H1 (cell line): ENCODE data around the gene C1QL2. TPM values are rescaled to one million over a fixed set of nuclear protein-coding genes. Genes with fewer than 3 reads are reported as not detected.

Experiments used
- CTCF ChIA-PET: fragments of 300-600 bp; sonication (Branson Sonifier 250); formaldehyde crosslinking; loops from one replicate; lab custom pipeline; 2021; ENCODE audit not compliant: partially characterized antibody; lab: Charles Lee
- POLR2A ChIA-PET: fragments of 300-600 bp; sonication (Branson Sonifier 250); formaldehyde crosslinking; loops from one replicate; lab custom pipeline; 2021; ENCODE audit warnings: inconsistent platforms; ENCODE audit not compliant: partially characterized antibody; lab: Charles Lee
- DNase-seq, 2 experiments: peaks; one replicate each; pipeline versions ENCODE4 v3.0.0 to v3.0.0-alpha.2; 2010 to 2022; ENCODE audit warnings: low spot score in 2 of 2, low read depth in 1 of 2, mixed read lengths in 1 of 2
- FAIRE-seq: peaks from 2 replicates; lab custom pipeline; 2011; peaks lifted over from hg19 to GRCh38; lab: Jason Lieb, UNC
- H2AFZ ChIP-seq: 2 replicates; pipeline ENCODE4 v1.8.1; 2012; ENCODE audit warnings: low read length, inconsistent platforms
- H2AK5ac ChIP-seq: 2 replicates; pipeline ENCODE4 v1.6.1; 2013; ENCODE audit warnings: low read depth, low read length
- H2BK120ac ChIP-seq: replicated peaks from 2 replicates; pipeline ENCODE3; 2013; ENCODE audit warnings: low read depth, low read length, inconsistent platforms
- H2BK12ac ChIP-seq: 2 replicates; pipeline ENCODE4 v1.6.1; 2013; ENCODE audit warnings: low read depth, low read length
- H2BK15ac ChIP-seq: 2 replicates; pipeline ENCODE4 v1.6.1; 2013; ENCODE audit warnings: low read length
- H2BK20ac ChIP-seq: 2 replicates; pipeline ENCODE4 v1.6.1; 2013; ENCODE audit warnings: low read length
- H2BK5ac ChIP-seq: 2 replicates; pipeline ENCODE4 v1.6.1; 2013; ENCODE audit warnings: low read depth, low read length
- H3K14ac ChIP-seq: 2 replicates; pipeline ENCODE4 v1.6.1; 2013; ENCODE audit warnings: inconsistent platforms; ENCODE audit not compliant: insufficient read length
- H3K18ac ChIP-seq: 2 replicates; pipeline ENCODE4 v1.6.1; 2013; ENCODE audit warnings: low read length; ENCODE audit errors: extremely low read depth
- H3K23ac ChIP-seq: 2 replicates; pipeline ENCODE4 v1.6.1; 2013; ENCODE audit warnings: inconsistent platforms; ENCODE audit not compliant: insufficient read length
- H3K23me2 ChIP-seq: 2 replicates; pipeline ENCODE4 v1.6.1; 2013; ENCODE audit warnings: low read depth, low read length
- H3K27ac ChIP-seq: 2 replicates; pipeline ENCODE4 v1.6.1; 2011; ENCODE audit warnings: low read depth, low read length, inconsistent platforms
- H3K27me3 ChIP-seq, 4 experiments: replicated peaks in 1 of 4; 1 replicate in 1 of 4; 2 replicates in 3 of 4; pipeline versions ENCODE4 v1.6.1 to v1.8.1; 2011 to 2013; ENCODE audit warnings: low read length in 3 of 4, mild to moderate bottlenecking in 3 of 4, inconsistent platforms in 2 of 4, mixed read lengths in 2 of 4, moderate library complexity in 1 of 4; ENCODE audit not compliant: control insufficient read depth in 3 of 4, insufficient read depth in 3 of 4; ENCODE audit errors: extremely low read depth in 1 of 4
- H3K36me3 ChIP-seq, 4 experiments: 2 replicates each; pipeline versions ENCODE4 v1.6.1 to v1.8.1; 2011 to 2013; ENCODE audit warnings: mild to moderate bottlenecking in 4 of 4, low read length in 3 of 4, moderate library complexity in 2 of 4, control low read depth in 1 of 4, inconsistent platforms in 1 of 4; ENCODE audit not compliant: insufficient read depth in 4 of 4, control insufficient read depth in 2 of 4
- H3K4ac ChIP-seq: replicated peaks from 2 replicates; pipeline ENCODE3; 2013; ENCODE audit warnings: low read length, low read depth, mixed read lengths, inconsistent platforms; ENCODE audit not compliant: insufficient read length
- H3K4me1 ChIP-seq, 4 experiments: replicated peaks in 1 of 4; 1 replicate in 1 of 4; 2 replicates in 3 of 4; pipeline versions ENCODE4 v1.6.1 to v1.8.1; 2011 to 2013; ENCODE audit warnings: low read length in 3 of 4, inconsistent platforms in 2 of 4, mixed read lengths in 1 of 4; ENCODE audit not compliant: insufficient read depth in 4 of 4, control insufficient read depth in 3 of 4
- H3K4me2 ChIP-seq, 2 experiments: 2 replicates each; pipeline versions ENCODE4 v1.6.1 to v1.8.1; 2011 to 2013; ENCODE audit warnings: low read depth in 2 of 2, low read length in 2 of 2, control low read depth in 1 of 2, inconsistent platforms in 1 of 2, mild to moderate bottlenecking in 1 of 2; ENCODE audit not compliant: insufficient read depth in 1 of 2
- H3K4me3 ChIP-seq, 4 experiments: fragments of 200-600, 300-600 bp in 1 of 4; sonication (generic), shearing (Covaris generic), sonication (Bioruptor Twin) in 1 of 4; 2 replicates each; pipeline versions ENCODE4 v1.5.1 to v1.8.1; 2011 to 2016; ENCODE audit warnings: low read length in 4 of 4, low read depth in 3 of 4, control low read depth in 2 of 4, inconsistent platforms in 2 of 4, mild to moderate bottlenecking in 2 of 4, mixed read lengths in 1 of 4, moderate library complexity in 1 of 4; ENCODE audit not compliant: insufficient read depth in 2 of 4; ENCODE audit errors: extremely low read depth in 1 of 4
- H3K56ac ChIP-seq: replicated peaks from 2 replicates; pipeline ENCODE3; 2013; ENCODE audit warnings: low read depth, mild to moderate bottlenecking, mixed read lengths, low read length, inconsistent platforms; ENCODE audit not compliant: insufficient read length
- H3K79me1 ChIP-seq: 2 replicates; pipeline ENCODE4 v1.6.1; 2013; ENCODE audit warnings: low read depth, low read length, control low read depth
- H3K79me2 ChIP-seq, 2 experiments: 2 replicates each; pipeline versions ENCODE4 v1.6.1 to v1.8.1; 2012 to 2013; ENCODE audit warnings: low read length in 2 of 2, mild to moderate bottlenecking in 2 of 2, inconsistent platforms in 1 of 2; ENCODE audit not compliant: insufficient read depth in 2 of 2, control insufficient read depth in 1 of 2
- H3K9ac ChIP-seq, 4 experiments: replicated peaks in 1 of 4; 1 replicate in 1 of 4; 2 replicates in 3 of 4; pipeline versions ENCODE4 v1.6.1 to v1.8.1; 2011 to 2013; ENCODE audit warnings: low read depth in 3 of 4, low read length in 3 of 4, control low read depth in 2 of 4, mild to moderate bottlenecking in 2 of 4, moderate library complexity in 2 of 4, inconsistent platforms in 1 of 4; ENCODE audit errors: extremely low read depth in 1 of 4
- H3K9me3 ChIP-seq, 2 experiments: 2 replicates each; pipeline versions ENCODE4 v1.6.1 to v1.8.1; 2012 to 2013; ENCODE audit warnings: mild to moderate bottlenecking in 2 of 2, moderate library complexity in 2 of 2, control low read depth in 1 of 2, inconsistent platforms in 1 of 2, low read depth in 1 of 2, low read length in 1 of 2, mixed read lengths in 1 of 2; ENCODE audit not compliant: insufficient read depth in 2 of 2
- H4K20me1 ChIP-seq, 2 experiments: replicated peaks in 1 of 2; 2 replicates each; pipeline versions ENCODE3 to v1.8.1; 2011 to 2013; ENCODE audit warnings: inconsistent platforms in 2 of 2, low read length in 2 of 2, mild to moderate bottlenecking in 1 of 2; ENCODE audit not compliant: insufficient read depth in 2 of 2, control insufficient read depth in 1 of 2
- H4K5ac ChIP-seq: 2 replicates; pipeline ENCODE4 v1.6.1; 2013; ENCODE audit warnings: low read length, low read depth, mixed read lengths, inconsistent platforms; ENCODE audit not compliant: insufficient read length
- H4K8ac ChIP-seq: 2 replicates; pipeline ENCODE4 v1.8.0; 2013; ENCODE audit warnings: mild to moderate bottlenecking, moderate library complexity, low read length, inconsistent platforms; ENCODE audit not compliant: insufficient read depth; ENCODE audit errors: extremely low read depth
- H4K91ac ChIP-seq: replicated peaks from 2 replicates; pipeline ENCODE3; 2013; ENCODE audit warnings: low read length, mixed read lengths, inconsistent platforms; ENCODE audit not compliant: insufficient read length
- EZH2 ChIP-seq: fragments of 200-600 bp; sonication (generic); IDR thresholded peaks from 2 replicates; pipeline ENCODE4 v1.7.1; 2012; ENCODE audit warnings: low read depth, mild to moderate bottlenecking, moderate library complexity, low read length, inconsistent platforms; ENCODE audit not compliant: severe bottlenecking
- KDM1A ChIP-seq: fragments of 200-600, 300-600 bp; sonication (generic); IDR thresholded peaks from 2 replicates; pipeline ENCODE4 v1.7.1; 2016; ENCODE audit warnings: mild to moderate bottlenecking, low read length, borderline replicate concordance
- WGBS, 2 experiments: shearing (Covaris generic) in 1 of 2; methylation state at CpG; one replicate each; pipeline versions ENCODE4 v1.1.6 to v1.1.7; 2013 to 2015; ENCODE audit warnings: low lambda C conversion rate in 2 of 2, mixed read lengths in 2 of 2, inconsistent platforms in 1 of 2, low coverage in 1 of 2, missing lambda C conversion rate in 1 of 2; ENCODE audit not compliant: insufficient replicate concordance in 2 of 2, insufficient coverage in 1 of 2, insufficient read length in 1 of 2; ENCODE audit errors: extremely low coverage in 1 of 2, missing lambda C conversion rate in 1 of 2; 5-methylcytosine and 5-hydroxymethylcytosine counted together
- polyA plus RNA-seq, 7 experiments: library from polyadenylated mRNA; depleted of rRNA in 3 of 7; stranded (reverse) in 5 of 7; unstranded in 2 of 7; fragments of >200 nt in 5 of 7; fragments of 200-250 nt in 2 of 7; gene quantifications; 1 replicate in 5 of 7; 2 replicates in 1 of 7; 4 replicates in 1 of 7; pipeline versions ENCODE4 v1.2.1 to v1.2.3, GENCODE V29; 2011 to 2013; ENCODE audit warnings: missing spikeins in 2 of 7, mixed read lengths in 2 of 7
- total RNA-seq: library from RNA; stranded (reverse); fragmentation: NEBNext Ultra II Directional; extraction: Animal tissue kit (Norgen Biotek cat#: 25700); gene quantifications from 2 replicates; pipeline ENCODE4 v1.2.1, GENCODE V29; 2021

The C1QL2 gene
- total and polyA plus RNA-seq, 2 of the 8 experiments (the other 6 are each of a cell fraction or from before 2014, with no cell fraction given), result 0.80 to 0.88 TPM

DNA sequence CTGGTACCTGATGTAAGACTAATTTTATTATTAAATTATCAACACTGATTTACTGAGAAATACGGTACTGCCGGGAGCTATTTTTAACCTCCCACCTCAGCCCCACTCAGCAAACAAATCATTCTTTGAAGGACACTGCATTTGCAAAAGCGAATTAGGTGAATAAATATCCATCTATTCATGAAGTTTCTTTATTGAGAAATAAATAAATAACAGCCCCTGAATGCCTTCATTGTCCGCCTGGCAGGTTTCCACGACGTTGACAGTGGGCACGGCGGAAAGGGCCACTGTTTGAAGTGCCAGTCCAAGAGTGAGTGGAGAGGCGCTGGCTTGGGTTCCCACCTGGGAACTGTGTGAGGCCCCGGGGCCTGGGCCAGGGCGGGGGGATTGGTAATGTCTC lies 15.7 kb downstream of the C1QL2 start:
- Histone ChIP-seq H3K23ac (no peak overlapping the region), H3K23me2 (no peaks in the 10 kb centered on the region; the same call in 1 of the 2 replicates), H2BK12ac (no peak overlapping the region), H3K27ac (no peak overlapping the region), H2BK120ac (no peak overlapping the region), H3K56ac (no peak overlapping the region), H3K4me2 (no peak overlapping the region), H2AK5ac (no peak overlapping the region), H3K9ac (no peak overlapping the region), H2AFZ (no peak overlapping the region)
- ChIA-PET CTCF (interaction anchor here (1.1 to 18.5 kb wide), 3 partner anchors 12 to 122 kb away, joined by 3 to 198 read pairs (median 16); no protein-coding TSS in a partner anchor), POLR2A (no interaction called here)
- FAIRE-seq, result no peak
- TF ChIP-seq KDM1A (no peak), EZH2 (no peak)
- TF ChIP-seq, all 59 proteins: peak for 0
- H3K4me3 ChIP-seq, result no peak overlapping the region
- no peaks in the 10 kb centered on the region for H4K20me1 ChIP-seq
- H3K4ac ChIP-seq, result no peak overlapping the region
- H3K36me3 ChIP-seq, result no peaks in the 10 kb centered on the region
- no peak for DNase-seq
- H3K14ac ChIP-seq, result no peak overlapping the region
- no peaks in the 10 kb centered on the region for H3K79me1 ChIP-seq
- WGBS, 2 experiments, result 84% methylated on average over 11 of the region's 11 CpGs; no CpG with 5 or more reads in 1 of the 2 experiments
- H2BK5ac ChIP-seq, result no peak overlapping the region
- H2BK15ac ChIP-seq, result no peak overlapping the region
- peaks cover 0 to 5% (median 2%) of the 10 kb centered on the region in 4 experiments; a peak in 3 of 7 replicates for H3K4me1 ChIP-seq
- no peak overlapping the region for H4K8ac ChIP-seq
- H3K9me3 ChIP-seq, result no peaks in the 10 kb centered on the region
- no peak overlapping the region for H2BK20ac ChIP-seq
- no peak overlapping the region for H4K5ac ChIP-seq
- H3K79me2 ChIP-seq, result no peaks in the 10 kb centered on the region
- no peak overlapping the region for H4K91ac ChIP-seq
- no peak overlapping the region for H3K18ac ChIP-seq
- H3K27me3 ChIP-seq, result no peaks in the 10 kb centered on the region
